ENCODE results near the gene DAB2. TPM values are rescaled to one million over a fixed set of nuclear protein-coding genes. Genes with fewer than 3 reads are reported as not detected.

DAB2 gene
- total RNA-seq (2021) (27.7 and 30.1 TPM in 2 replicates), Bru-seq, nascent RNA (percentile 75 among the genes with signal in this experiment), BruChase-seq, experiment 1, labeled RNA remaining after a 2-hour chase (percentile 71 among the genes with signal in this experiment), BruChase-seq, experiment 2, labeled RNA remaining after a 6-hour chase (percentile 61 among the genes with signal in this experiment)
- long read RNA-seq, full-length matches to known transcripts = 32 of 42 reads
- long read RNA-seq, partial matches to known transcripts = 3 of 42 reads
- long read RNA-seq, other reads (novel, unspliced or antisense) = 7 of 42 reads

DNA sequence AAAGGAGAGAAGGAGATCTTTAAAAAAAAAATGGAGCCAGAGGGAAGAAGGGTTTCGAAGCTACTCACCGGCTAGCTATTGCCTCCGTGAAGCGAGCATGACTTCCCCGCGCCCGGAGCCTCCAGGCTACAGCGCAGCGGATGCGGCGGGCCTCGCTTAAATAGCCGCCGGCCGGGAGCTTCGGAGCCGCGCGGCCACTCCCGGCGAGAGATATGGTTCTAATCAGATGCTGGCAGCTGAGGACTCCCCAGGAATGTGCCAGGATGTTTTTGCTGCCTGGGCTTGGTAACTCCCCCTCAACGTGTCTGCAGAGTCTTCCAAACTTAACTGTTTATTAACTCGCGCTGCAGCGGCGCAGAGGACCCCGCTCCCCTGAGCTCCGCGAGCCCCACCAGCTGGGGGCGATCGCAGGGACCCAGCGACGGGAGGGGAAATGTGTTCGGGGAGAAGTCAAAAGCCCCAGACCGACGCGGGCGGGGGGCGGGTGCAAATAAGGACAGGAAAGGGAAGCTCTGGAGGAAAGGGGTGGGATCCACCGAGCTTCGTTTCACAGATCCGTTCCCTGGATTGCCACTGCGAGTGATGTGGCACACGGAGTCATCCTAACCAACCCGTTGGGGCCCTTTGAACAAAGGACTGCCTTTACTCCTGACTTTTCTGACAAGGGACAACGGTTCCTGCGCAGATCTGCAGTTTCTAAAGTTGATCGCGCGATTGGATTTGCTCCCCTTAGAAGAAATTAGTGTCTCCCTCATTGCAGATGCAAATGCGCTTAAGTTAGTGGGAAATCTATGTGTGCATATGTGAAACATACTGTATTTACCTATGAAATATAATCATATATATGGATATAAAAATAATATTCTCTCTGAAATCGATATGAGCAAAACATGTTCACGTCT lies at the start of gene DAB2:
Gene DAB2 (minus strand): TSS at position 245 of the 902 bp plus-strand sequence. CDS start 30,660 bp downstream, outside the sequence.
- Histone ChIP-seq H3K9me3 (ENCODE audit: low read depth, low read length, poor library complexity, severe bottlenecking) (no peaks in the 10 kb centered on the region), H3K4me1 (ENCODE audit: insufficient read depth, low read length, poor library complexity, severe bottlenecking) (peaks cover 53% of the 10 kb centered on the region), H3K27ac (ENCODE audit: low read depth, low read length, poor library complexity, severe bottlenecking) (peak within 1 kb of the TSS; percentile 84), H3K4me3 (ENCODE audit: low read depth, low read length, poor library complexity, severe bottlenecking) (peak within 1 kb of the TSS; percentile 70), H3K27me3 (replicated peaks; ENCODE audit: insufficient read depth, low read depth, low read length, poor library complexity) (no peaks in the 10 kb centered on the region), H3K36me3 (ENCODE audit: insufficient read depth, low read length, poor library complexity, severe bottlenecking) (no peaks in the 10 kb centered on the region)
- intact Hi-C loops (cut with micrococcal nuclease; ENCODE audit: unreplicated experiment) = loop anchor here (1.0 to 2.0 kb wide), 3 partner anchors 46 to 122 kb away; no protein-coding TSS in a partner anchor
- ChIA-PET CTCF (interaction anchor here (0.6 to 2.7 kb wide), 7 partner anchors 14 to 123 kb away, joined by 3 to 14 read pairs (median 6); no protein-coding TSS in a partner anchor), POLR2A (ENCODE audit: low non-redundant PET) (interaction anchor here (0.6 to 1.3 kb wide), 3 partner anchors 100 to 587 kb away, joined by 3 to 6 read pairs (median 4); no protein-coding TSS in a partner anchor)
- peak; percentile 95 for DNase-seq (ENCODE audit: low spot score)
- no TSS peak for BruUV-seq (replicated peaks)
- no peak for TF ChIP-seq EZH2 (IDR thresholded peaks at IDR 0.05; ENCODE audit: borderline replicate concordance, low read depth, low read length, poor library complexity, severe bottlenecking)
- peak; percentile 78 for TF ChIP-seq CTCF (conservative IDR thresholded peaks at IDR 0.05; ENCODE audit: low read depth, low read length)

DNA sequence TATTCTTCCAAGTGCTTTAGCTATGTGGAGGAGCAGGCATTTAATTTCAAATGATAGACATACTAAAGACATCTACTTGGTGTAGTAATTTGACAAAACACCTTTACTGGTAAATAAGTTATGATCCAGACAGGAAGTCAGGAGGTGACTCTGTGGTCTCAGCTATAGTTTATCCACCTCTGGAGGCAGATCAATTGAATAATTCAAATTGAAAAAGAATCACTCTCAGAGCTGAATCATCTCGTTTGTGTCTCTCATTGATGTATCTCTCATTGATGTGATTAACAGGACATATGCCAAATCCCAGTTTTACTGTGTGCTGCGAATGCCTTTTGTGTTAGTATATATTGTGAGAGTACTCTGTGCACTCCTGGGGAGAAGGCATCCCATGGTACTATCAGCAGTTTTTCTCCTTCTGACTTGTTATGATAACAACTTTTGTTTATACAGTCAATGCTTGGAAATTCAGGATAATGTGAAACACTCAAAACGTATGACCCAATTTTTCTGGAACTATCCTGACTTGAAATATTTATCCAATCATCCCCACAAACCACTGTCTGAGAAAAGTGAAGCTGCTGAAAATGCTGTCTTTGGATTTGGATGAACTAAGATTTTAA lies 48.5 kb upstream of the DAB2 start:
- Histone ChIP-seq H3K27ac (ENCODE audit: low read depth, low read length, poor library complexity, severe bottlenecking) (no peak overlapping the region), H3K36me3 (ENCODE audit: insufficient read depth, low read length, poor library complexity, severe bottlenecking) (no peaks in the 10 kb centered on the region), H3K9me3 (ENCODE audit: low read depth, low read length, poor library complexity, severe bottlenecking) (no peaks in the 10 kb centered on the region), H3K4me3 (ENCODE audit: low read depth, low read length, poor library complexity, severe bottlenecking) (no peak overlapping the region), H3K4me1 (ENCODE audit: insufficient read depth, low read length, poor library complexity, severe bottlenecking) (peaks cover 66% of the 10 kb centered on the region), H3K27me3 (replicated peaks; ENCODE audit: insufficient read depth, low read depth, low read length, poor library complexity) (no peaks in the 10 kb centered on the region)
- intact Hi-C loops (cut with micrococcal nuclease; ENCODE audit: unreplicated experiment) = no loop called here
- no peak for TF ChIP-seq CTCF (conservative IDR thresholded peaks at IDR 0.05; ENCODE audit: low read depth, low read length)
- TF ChIP-seq EZH2 (IDR thresholded peaks at IDR 0.05; ENCODE audit: borderline replicate concordance, low read depth, low read length, poor library complexity, severe bottlenecking) = no peak
- ChIA-PET POLR2A (ENCODE audit: low non-redundant PET) (no interaction called here), CTCF (no interaction called here)
- no TSS peak for BruUV-seq (replicated peaks)
- no peak for DNase-seq (ENCODE audit: low spot score)

DNA sequence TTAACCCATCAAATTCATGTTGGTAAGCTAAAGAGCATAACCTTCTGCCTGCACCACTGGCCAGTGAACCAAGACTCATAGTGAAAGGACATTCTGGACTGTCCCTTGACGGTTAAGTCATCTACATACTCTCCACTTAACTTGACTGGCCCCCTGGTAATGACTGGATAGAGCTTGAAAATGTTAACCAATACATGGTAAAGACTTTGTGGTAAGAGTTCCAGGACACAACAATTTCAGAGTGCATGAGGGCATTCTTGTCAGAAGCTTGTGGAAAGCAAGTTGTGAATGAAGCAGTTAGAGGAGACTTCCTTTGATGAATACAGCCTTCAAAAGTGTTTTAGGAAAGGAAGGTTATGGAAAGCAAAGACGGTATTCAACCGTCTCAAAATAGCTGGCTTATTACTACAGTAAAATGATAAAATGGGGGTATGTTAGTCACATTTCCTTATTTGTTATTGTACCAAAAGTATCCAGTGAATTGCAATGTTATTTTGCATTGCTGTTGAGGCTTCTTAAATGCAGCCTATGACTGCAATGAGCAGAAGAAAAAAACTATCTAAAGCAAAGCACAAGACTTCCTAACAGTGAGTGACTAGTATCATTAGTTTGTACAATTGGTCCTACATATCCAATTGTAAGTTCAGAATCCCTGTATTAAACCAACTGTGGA lies 47.2 kb upstream of the DAB2 start:
- H3K27me3 ChIP-seq (replicated peaks; ENCODE audit: insufficient read depth, low read depth, low read length, poor library complexity) = no peaks in the 10 kb centered on the region
- peaks cover 63% of the 10 kb centered on the region for H3K4me1 ChIP-seq (ENCODE audit: insufficient read depth, low read length, poor library complexity, severe bottlenecking)
- intact Hi-C loops (cut with micrococcal nuclease; ENCODE audit: unreplicated experiment) = loop anchor here (2.0 kb wide), 2 partner anchors 47 to 55 kb away; partner anchors contain the start of gene DAB2
- ChIA-PET CTCF (no interaction called here), POLR2A (ENCODE audit: low non-redundant PET) (no interaction called here)
- TF ChIP-seq EZH2 (IDR thresholded peaks at IDR 0.05; ENCODE audit: borderline replicate concordance, low read depth, low read length, poor library complexity, severe bottlenecking) (no peak), CTCF (conservative IDR thresholded peaks at IDR 0.05; ENCODE audit: low read depth, low read length) (no peak)
- no peak overlapping the region for H3K27ac ChIP-seq (ENCODE audit: low read depth, low read length, poor library complexity, severe bottlenecking)
- BruUV-seq (replicated peaks) = no TSS peak
- H3K9me3 ChIP-seq (ENCODE audit: low read depth, low read length, poor library complexity, severe bottlenecking) = no peaks in the 10 kb centered on the region
- no peak overlapping the region for H3K4me3 ChIP-seq (ENCODE audit: low read depth, low read length, poor library complexity, severe bottlenecking)
- no peak for DNase-seq (ENCODE audit: low spot score)
- no peaks in the 10 kb centered on the region for H3K36me3 ChIP-seq (ENCODE audit: insufficient read depth, low read length, poor library complexity, severe bottlenecking)
